K562 (cell line): ENCODE data around the gene ADCY1. TPM values are rescaled to one million over a fixed set of nuclear protein-coding genes. Genes with fewer than 3 reads are reported as not detected.

ENCODE experiments used
- ATAC-seq: fragments of 200-7000 bp; cut with Tn5 transposase; 3 replicates; pipeline ENCODE4 v1.9.1; 2020; ENCODE audit warnings: moderate library complexity
- BruUV-seq: library from RNA; stranded (reverse); fragments of 400-500 nt; replicated peaks from 2 replicates; lab custom pipeline; 2021; lab: Mats Ljungman, UMichigan
- CTCF ChIA-PET: fragments of 300-600 bp; formaldehyde crosslinking; extraction: SDS; loops from one replicate; lab custom pipeline; 2021; ENCODE audit warnings: low intra/inter-chr PET ratio; lab: Yijun Ruan, JAX
- POLR2A ChIA-PET: fragments of 300-600, 350-650 bp; sonication (Branson Sonifier 250); formaldehyde crosslinking; extraction: SDS; loops from one replicate; lab custom pipeline; 2021; ENCODE audit warnings: antibody characterized with exemption, inconsistent platforms; lab: Yijun Ruan, JAX
- DNase-seq, 4 experiments: peaks; one replicate each; pipeline versions ENCODE4 v3.0.0 to v3.0.0-alpha.2; 2011 to 2018; ENCODE audit warnings: low spot score in 3 of 4, mixed read lengths in 3 of 4; ENCODE audit errors: extremely low read depth in 1 of 4
- FAIRE-seq: peaks from 2 replicates; lab custom pipeline; 2011; peaks lifted over from hg19 to GRCh38; lab: Jason Lieb, UNC
- H2AFZ ChIP-seq: 2 replicates; pipeline ENCODE4 v1.6.0; 2011; ENCODE audit warnings: low read depth, low read length, control low read depth, inconsistent platforms
- H3K27ac ChIP-seq: fragments of 200-600 bp; 3 replicates; pipeline ENCODE4 v1.8.0; 2011; ENCODE audit warnings: low read depth, mild to moderate bottlenecking, control low read depth, inconsistent platforms, low read length, moderate library complexity, mixed read lengths; ENCODE audit errors: extremely low read depth
- H3K27me3 ChIP-seq, 2 experiments: fragments of 300-600 bp in 1 of 2; 2 replicates in 1 of 2; 3 replicates in 1 of 2; pipeline versions ENCODE4 v1.6.0 to v1.8.0; 2011; ENCODE audit warnings: inconsistent platforms in 2 of 2, low read length in 2 of 2, mild to moderate bottlenecking in 1 of 2, mixed read lengths in 1 of 2, moderate library complexity in 1 of 2; ENCODE audit not compliant: control insufficient read depth in 2 of 2, insufficient read depth in 2 of 2
- H3K36me3 ChIP-seq: fragments of 300-600 bp; 3 replicates; pipeline ENCODE4 v1.8.0; 2011; ENCODE audit warnings: mild to moderate bottlenecking, low read length, inconsistent platforms; ENCODE audit not compliant: control insufficient read depth, insufficient read depth
- H3K4me1 ChIP-seq, 2 experiments: fragments of 200-600 bp in 1 of 2; replicated peaks in 1 of 2; 2 replicates in 1 of 2; 3 replicates in 1 of 2; pipeline versions ENCODE4 v1.5.1 to v1.8.0; 2011; ENCODE audit warnings: inconsistent platforms in 2 of 2, low read length in 2 of 2, mild to moderate bottlenecking in 1 of 2, mixed read lengths in 1 of 2, moderate library complexity in 1 of 2; ENCODE audit not compliant: control insufficient read depth in 2 of 2, insufficient read depth in 2 of 2
- H3K4me2 ChIP-seq: 2 replicates; pipeline ENCODE4 v1.6.1; 2011; ENCODE audit warnings: low read length, control low read depth, inconsistent platforms, mixed read lengths; ENCODE audit not compliant: insufficient read depth
- H3K4me3 ChIP-seq: fragments of 200-600 bp; sonication (generic), shearing (Covaris generic); 2 replicates; pipeline ENCODE4 v1.5.1; 2016; ENCODE audit warnings: control low read depth, inconsistent platforms
- H3K79me2 ChIP-seq: fragments of 200-600 bp; 3 replicates; pipeline ENCODE4 v1.8.0; 2011; ENCODE audit warnings: low read length, inconsistent platforms; ENCODE audit not compliant: control insufficient read depth, insufficient read depth
- H3K9ac ChIP-seq, 2 experiments: 2 replicates each; pipeline versions ENCODE4 v1.6.0 to v1.6.1; 2011; ENCODE audit warnings: low read depth in 2 of 2, low read length in 2 of 2, control low read depth in 1 of 2, inconsistent platforms in 1 of 2, mild to moderate bottlenecking in 1 of 2, mixed read lengths in 1 of 2; ENCODE audit not compliant: insufficient read depth in 1 of 2
- H3K9me1 ChIP-seq: one replicate; pipeline ENCODE4 v1.6.0; 2011; ENCODE audit warnings: inconsistent platforms, mild to moderate bottlenecking, low read length, moderate library complexity; ENCODE audit not compliant: control insufficient read depth, insufficient read depth
- H3K9me3 ChIP-seq: replicated peaks from 2 replicates; pipeline ENCODE4 v1.5.1; 2011; ENCODE audit warnings: low read depth, low read length, inconsistent platforms; ENCODE audit not compliant: control insufficient read depth, insufficient read depth
- H4K20me1 ChIP-seq: replicated peaks from 2 replicates; pipeline ENCODE4 v1.6.1; 2011; ENCODE audit warnings: low read length, inconsistent platforms, mixed read lengths; ENCODE audit not compliant: control insufficient read depth, insufficient read depth
- CEBPB ChIP-seq: fragments of 450-650 bp; IDR thresholded peaks from 2 replicates; pipeline ENCODE4 v1.6.1; 2016; ENCODE audit warnings: missing genetic modification characterization, missing compliant biosample characterization
- EHMT2 ChIP-seq: fragments of 450-650 bp; IDR thresholded peaks from 2 replicates; pipeline ENCODE4 v1.6.1; 2018; ENCODE audit warnings: antibody characterized with exemption
- FUS ChIP-seq: fragments of 200-400 bp; formaldehyde crosslinking; optimal IDR thresholded peaks from 2 replicates; pipeline ENCODE3; 2017; ENCODE audit warnings: low read depth, low read length
- KAT7 ChIP-seq: sonication (generic); formaldehyde crosslinking; IDR thresholded peaks from 2 replicates; pipeline ENCODE4 v1.8.0; 2022; ENCODE audit warnings: missing genetic modification reagents, mild to moderate bottlenecking, borderline replicate concordance
- NFE2 ChIP-seq: IDR thresholded peaks from 2 replicates; pipeline ENCODE4 v1.6.1; 2014; ENCODE audit warnings: antibody characterized with exemption, low read depth
- PTBP1 ChIP-seq: fragments of 200-400 bp; formaldehyde crosslinking; IDR thresholded peaks from 2 replicates; pipeline ENCODE4 v1.6.1; 2017; ENCODE audit warnings: low read depth, low read length
- TOE1 ChIP-seq, 2 experiments: fragments of 450-650 bp in 1 of 2; sonication (generic) in 1 of 2; formaldehyde crosslinking in 1 of 2; IDR thresholded peaks; 2 replicates each; pipeline versions ENCODE4 v1.7.1 to v1.8.0; 2016 to 2022; ENCODE audit warnings: borderline replicate concordance in 2 of 2, mild to moderate bottlenecking in 2 of 2, antibody characterized with exemption in 1 of 2, inconsistent platforms in 1 of 2, low read depth in 1 of 2, missing genetic modification reagents in 1 of 2, moderate library complexity in 1 of 2
- WGBS: fragments of 100-300 bp; shearing (Covaris generic); methylation state at CpG from one replicate; pipeline ENCODE4 v1.1.6; 2016; ENCODE audit warnings: low coverage, mixed read lengths; ENCODE audit not compliant: insufficient coverage; ENCODE audit errors: missing lambda C conversion rate; 5-methylcytosine and 5-hydroxymethylcytosine counted together
- in situ Hi-C: fragments of 300-500 bp; cut with MboI; formaldehyde crosslinking; loops from 4 replicates; pipeline ENCODE4 v1.15.0; 2018; ENCODE audit warnings: inconsistent platforms, mixed read lengths
- intact Hi-C: fragments of 100-400 bp; cut with micrococcal nuclease; formaldehyde crosslinking; loops from 2 replicates; pipeline ENCODE4 v1.14.2; 2022
- polyA plus RNA-seq, 8 experiments: library from polyadenylated mRNA; depleted of rRNA in 4 of 8; stranded (reverse) in 5 of 8; unstranded in 3 of 8; fragments of >200 nt; fragmentation: Nextera tagmentation in 2 of 8; fragmentation: Illumina TruSeq in 1 of 8; extraction: Ambion mirVana in 2 of 8; extraction: Trizol in 1 of 8; gene quantifications; 2 replicates each; pipeline versions ENCODE4 v1.2.1 to v1.2.3, GENCODE V29; 2011 to 2014; ENCODE audit warnings: inconsistent platforms in 1 of 8, missing spikeins in 1 of 8
- total RNA-seq, 7 experiments: library from RNA; depleted of rRNA in 6 of 7; stranded (reverse); fragments of >200 nt in 6 of 7; fragmentation: Illumina TruSeq in 2 of 7; extraction: Trizol in 2 of 7; gene quantifications; 2 replicates each; pipeline versions ENCODE4 v1.2.1 to v1.2.3, GENCODE V29; 2011 to 2021; ENCODE audit warnings: low replicate concordance in 1 of 7
- TF ChIP-seq, protein P1 (sequence below): fragments of 450-650 bp; IDR thresholded peaks from 2 replicates; pipeline ENCODE4 v1.6.1; 2016; ENCODE audit warnings: borderline replicate concordance
- TF ChIP-seq, protein P2 (sequence below): fragments of 450-650 bp; formaldehyde crosslinking; IDR thresholded peaks from 2 replicates; pipeline ENCODE4 v1.4.0; 2020; ENCODE audit warnings: mild to moderate bottlenecking, moderate library complexity
- TF ChIP-seq, protein P3 (sequence below): fragments of 200-800 bp; sonication (Bioruptor generic); IDR thresholded peaks from 2 replicates; pipeline ENCODE4 v1.6.1; 2016; ENCODE audit warnings: missing genetic modification characterization, missing compliant biosample characterization

The ADCY1 gene
- total and polyA plus RNA-seq, 9 of the 15 experiments (the other 6 are each of a cell fraction or from before 2014, with no cell fraction given), result under 0.01 to 0.18 (median 0.10) TPM; not detected in 4

DNA sequence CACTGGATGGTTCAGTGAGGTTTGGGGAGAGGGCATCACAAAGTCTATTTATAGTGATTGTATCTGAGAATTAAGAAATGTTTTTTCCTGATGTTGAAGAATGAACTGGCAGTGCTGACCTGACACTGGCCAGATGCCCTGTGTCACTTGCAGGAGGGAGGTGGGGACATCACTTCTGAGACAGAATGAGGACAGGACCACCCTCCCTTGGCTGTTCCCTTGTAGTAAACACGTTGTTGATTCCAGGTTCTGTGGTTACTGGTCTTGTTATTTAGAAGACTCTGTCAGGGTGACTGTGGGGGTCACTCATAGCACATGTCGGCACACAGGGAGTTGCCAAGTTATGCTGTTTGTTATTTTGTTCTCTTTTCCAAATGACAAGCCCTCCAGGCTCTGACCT, 126.4 kb downstream of the ADCY1 start (continued):
- TF ChIP-seq, protein P1, sequence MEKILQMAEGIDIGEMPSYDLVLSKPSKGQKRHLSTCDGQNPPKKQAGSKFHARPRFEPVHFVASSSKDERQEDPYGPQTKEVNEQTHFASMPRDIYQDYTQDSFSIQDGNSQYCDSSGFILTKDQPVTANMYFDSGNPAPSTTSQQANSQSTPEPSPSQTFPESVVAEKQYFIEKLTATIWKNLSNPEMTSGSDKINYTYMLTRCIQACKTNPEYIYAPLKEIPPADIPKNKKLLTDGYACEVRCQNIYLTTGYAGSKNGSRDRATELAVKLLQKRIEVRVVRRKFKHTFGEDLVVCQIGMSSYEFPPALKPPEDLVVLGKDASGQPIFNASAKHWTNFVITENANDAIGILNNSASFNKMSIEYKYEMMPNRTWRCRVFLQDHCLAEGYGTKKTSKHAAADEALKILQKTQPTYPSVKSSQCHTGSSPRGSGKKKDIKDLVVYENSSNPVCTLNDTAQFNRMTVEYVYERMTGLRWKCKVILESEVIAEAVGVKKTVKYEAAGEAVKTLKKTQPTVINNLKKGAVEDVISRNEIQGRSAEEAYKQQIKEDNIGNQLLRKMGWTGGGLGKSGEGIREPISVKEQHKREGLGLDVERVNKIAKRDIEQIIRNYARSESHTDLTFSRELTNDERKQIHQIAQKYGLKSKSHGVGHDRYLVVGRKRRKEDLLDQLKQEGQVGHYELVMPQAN, result no peak
- TF ChIP-seq PTBP1, result no peak

DNA sequence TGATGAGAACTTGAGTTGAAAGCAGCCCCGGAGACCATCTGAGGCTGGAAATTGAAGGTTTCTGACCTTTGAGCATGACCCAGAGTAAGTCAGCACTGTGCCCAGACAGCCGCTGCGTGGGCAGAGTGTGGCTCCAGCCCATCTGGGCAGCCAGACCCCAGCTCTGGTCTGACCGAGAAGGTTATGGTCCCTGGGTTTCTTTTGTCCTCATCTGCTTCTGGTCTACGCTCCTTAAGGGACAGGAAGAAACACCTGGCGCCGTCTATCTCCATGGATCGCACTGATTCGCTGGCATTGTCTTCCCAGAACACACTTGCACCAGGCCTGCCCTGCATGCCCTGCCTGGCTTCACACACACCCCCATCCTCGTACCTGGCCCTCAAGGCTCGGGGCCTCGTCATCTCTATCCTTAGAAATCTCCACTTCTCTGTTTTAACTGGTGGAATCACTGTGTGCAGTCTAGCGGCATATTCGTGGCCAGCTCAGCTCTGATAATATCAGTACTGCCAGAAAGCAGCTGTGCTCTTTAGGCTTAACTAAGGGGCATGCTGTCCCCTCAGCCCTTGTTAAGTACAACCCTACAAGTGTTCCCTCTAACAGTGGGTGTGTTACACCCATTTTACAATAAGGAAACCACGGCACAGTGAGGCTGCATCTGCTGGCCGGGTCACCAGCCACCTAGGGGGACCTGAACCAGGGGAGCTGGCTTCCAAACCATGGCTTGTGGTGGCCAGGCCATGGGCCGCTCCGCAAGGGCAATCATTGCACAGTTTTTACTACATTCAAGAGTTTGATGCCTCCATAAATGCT, 127.7 kb downstream of the ADCY1 start:
- H3K27ac ChIP-seq, result no peak overlapping the region
- no peaks in the 10 kb centered on the region for H3K79me2 ChIP-seq
- ChIA-PET CTCF (no interaction called here), POLR2A (interaction anchor here (0.5 to 1.1 kb wide), 3 partner anchors 12 to 286 kb away, joined by 3 to 4 read pairs (median 4); no protein-coding TSS in a partner anchor)
- no peaks in the 10 kb centered on the region for H3K36me3 ChIP-seq
- intact Hi-C loops, result no loop called here
- no peak for FAIRE-seq
- H2AFZ ChIP-seq, result no peak overlapping the region
- in situ Hi-C loops, result no loop called here
- no peaks in the 10 kb centered on the region for H3K9me1 ChIP-seq
- no peaks in the 10 kb centered on the region for H3K9me3 ChIP-seq
- peaks cover 37 to 62% of the 10 kb centered on the region in 2 experiments for H3K27me3 ChIP-seq
- H3K4me2 ChIP-seq, result no peak overlapping the region
- no TSS peak for BruUV-seq
- no peak for DNase-seq
- no peaks in the 10 kb centered on the region for H4K20me1 ChIP-seq
- under 1% methylated on average over 18 of the region's 18 CpGs for WGBS
- no peak overlapping the region for H3K4me3 ChIP-seq
- H3K9ac ChIP-seq, result no peak overlapping the region
- ATAC-seq, result no peak
- no peaks in the 10 kb centered on the region for H3K4me1 ChIP-seq
- TF ChIP-seq CEBPB (tag) (no peak), KAT7 (CRISPR knock-in tag) (no peak), FUS (no peak), TOE1 (IDR thresholded peaks at IDR 0.05; ENCODE audit: borderline replicate concordance) (no peak), TOE1 (CRISPR knock-in tag; IDR thresholded peaks at IDR 0.05; ENCODE audit: borderline replicate concordance, low read depth) (no peak), NFE2 (no peak), EHMT2 (no peak)
- TF ChIP-seq, protein P2, sequence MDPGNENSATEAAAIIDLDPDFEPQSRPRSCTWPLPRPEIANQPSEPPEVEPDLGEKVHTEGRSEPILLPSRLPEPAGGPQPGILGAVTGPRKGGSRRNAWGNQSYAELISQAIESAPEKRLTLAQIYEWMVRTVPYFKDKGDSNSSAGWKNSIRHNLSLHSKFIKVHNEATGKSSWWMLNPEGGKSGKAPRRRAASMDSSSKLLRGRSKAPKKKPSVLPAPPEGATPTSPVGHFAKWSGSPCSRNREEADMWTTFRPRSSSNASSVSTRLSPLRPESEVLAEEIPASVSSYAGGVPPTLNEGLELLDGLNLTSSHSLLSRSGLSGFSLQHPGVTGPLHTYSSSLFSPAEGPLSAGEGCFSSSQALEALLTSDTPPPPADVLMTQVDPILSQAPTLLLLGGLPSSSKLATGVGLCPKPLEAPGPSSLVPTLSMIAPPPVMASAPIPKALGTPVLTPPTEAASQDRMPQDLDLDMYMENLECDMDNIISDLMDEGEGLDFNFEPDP (CRISPR knock-in tag), result no peak
- TF ChIP-seq, protein P3, sequence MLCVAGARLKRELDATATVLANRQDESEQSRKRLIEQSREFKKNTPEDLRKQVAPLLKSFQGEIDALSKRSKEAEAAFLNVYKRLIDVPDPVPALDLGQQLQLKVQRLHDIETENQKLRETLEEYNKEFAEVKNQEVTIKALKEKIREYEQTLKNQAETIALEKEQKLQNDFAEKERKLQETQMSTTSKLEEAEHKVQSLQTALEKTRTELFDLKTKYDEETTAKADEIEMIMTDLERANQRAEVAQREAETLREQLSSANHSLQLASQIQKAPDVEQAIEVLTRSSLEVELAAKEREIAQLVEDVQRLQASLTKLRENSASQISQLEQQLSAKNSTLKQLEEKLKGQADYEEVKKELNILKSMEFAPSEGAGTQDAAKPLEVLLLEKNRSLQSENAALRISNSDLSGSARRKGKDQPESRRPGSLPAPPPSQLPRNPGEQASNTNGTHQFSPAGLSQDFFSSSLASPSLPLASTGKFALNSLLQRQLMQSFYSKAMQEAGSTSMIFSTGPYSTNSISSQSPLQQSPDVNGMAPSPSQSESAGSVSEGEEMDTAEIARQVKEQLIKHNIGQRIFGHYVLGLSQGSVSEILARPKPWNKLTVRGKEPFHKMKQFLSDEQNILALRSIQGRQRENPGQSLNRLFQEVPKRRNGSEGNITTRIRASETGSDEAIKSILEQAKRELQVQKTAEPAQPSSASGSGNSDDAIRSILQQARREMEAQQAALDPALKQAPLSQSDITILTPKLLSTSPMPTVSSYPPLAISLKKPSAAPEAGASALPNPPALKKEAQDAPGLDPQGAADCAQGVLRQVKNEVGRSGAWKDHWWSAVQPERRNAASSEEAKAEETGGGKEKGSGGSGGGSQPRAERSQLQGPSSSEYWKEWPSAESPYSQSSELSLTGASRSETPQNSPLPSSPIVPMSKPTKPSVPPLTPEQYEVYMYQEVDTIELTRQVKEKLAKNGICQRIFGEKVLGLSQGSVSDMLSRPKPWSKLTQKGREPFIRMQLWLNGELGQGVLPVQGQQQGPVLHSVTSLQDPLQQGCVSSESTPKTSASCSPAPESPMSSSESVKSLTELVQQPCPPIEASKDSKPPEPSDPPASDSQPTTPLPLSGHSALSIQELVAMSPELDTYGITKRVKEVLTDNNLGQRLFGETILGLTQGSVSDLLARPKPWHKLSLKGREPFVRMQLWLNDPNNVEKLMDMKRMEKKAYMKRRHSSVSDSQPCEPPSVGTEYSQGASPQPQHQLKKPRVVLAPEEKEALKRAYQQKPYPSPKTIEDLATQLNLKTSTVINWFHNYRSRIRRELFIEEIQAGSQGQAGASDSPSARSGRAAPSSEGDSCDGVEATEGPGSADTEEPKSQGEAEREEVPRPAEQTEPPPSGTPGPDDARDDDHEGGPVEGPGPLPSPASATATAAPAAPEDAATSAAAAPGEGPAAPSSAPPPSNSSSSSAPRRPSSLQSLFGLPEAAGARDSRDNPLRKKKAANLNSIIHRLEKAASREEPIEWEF (CRISPR knock-in tag), result no peak
